Activated CD8-positive, alpha-beta memory T cell treated with anti-CD3 and anti-CD28 coated beads, Interleukin-2, amount 50 U/mL, for 1 hour (primary cell): Measurements from ENCODE around the gene ADAMTS7.
"Not testable (repeated sequence)": the region's sequence is repeated elsewhere in the genome, so short reads cannot be mapped to it uniquely, and the experiment has no call there.

Experiments used
- DNase-seq: peaks from one replicate; pipeline ENCODE4 v3.0.0-alpha.2; 2020; ENCODE audit errors: extremely low read depth

The ADAMTS7 gene

DNA sequence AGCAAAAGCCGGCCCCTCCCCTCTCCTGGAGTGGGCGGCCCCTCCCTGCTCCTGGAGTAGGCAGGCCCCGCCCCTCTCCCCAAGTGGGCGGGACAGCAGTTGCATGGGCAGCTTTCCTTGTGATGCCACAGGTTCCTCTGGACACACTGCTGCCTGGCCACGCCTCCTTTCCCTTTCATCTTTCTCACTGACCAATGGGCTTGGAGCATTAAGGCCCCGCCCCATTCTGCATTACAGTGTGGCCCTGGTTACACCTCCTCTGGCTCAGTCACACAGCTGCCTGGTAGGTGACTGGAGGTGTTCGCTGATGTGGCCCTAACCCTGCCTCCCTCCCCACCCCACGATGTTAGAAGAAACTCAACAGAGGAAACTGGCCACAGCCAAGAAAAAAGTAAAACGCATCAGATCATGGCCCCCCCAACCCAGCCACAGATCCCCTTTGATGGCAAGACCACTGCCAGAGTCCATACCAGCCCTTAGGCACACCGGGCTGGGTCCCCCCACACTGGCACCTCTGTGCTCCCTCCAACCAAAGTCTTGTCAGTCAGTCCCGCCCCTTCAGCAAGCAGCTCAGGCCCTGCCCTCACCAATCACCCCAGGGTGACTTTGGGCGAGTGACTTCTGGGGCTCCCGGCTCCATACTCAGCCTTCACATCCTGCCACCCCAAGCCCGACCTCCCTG is 84.3 kb downstream of the ADAMTS7 start:
- DNase-seq = no peak

DNA sequence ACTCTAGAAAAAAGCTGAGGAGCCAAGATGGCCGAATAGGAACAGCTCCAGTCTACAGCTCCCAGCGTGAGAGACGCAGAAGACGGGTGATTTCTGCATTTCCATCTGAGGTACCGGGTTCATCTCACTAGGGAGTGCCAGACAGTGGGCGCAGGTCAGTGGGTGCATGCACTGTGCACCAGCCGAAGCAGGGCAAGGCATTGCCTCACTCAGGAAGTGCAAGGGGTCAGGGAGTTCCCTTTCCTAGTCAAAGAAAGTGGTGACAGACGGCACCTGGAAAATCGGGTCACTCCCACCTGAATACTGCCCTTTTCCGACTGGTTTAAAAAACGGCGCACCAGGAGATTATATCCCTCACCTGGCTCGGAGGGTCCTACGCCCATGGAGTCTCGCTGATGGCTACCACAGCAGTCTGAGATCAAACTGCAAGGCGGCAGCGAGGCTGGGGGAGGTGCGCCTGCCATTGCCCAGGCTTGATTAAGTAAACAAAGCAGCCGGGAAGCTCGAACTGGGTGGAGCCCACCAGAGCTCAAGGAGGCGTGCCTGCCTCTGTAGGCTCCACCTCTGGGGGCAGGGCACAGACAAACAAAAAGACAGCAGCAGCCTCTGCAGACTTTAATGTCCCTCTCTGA is 91.3 kb downstream of the ADAMTS7 start:
- DNase-seq = not testable (repeated sequence)

DNA sequence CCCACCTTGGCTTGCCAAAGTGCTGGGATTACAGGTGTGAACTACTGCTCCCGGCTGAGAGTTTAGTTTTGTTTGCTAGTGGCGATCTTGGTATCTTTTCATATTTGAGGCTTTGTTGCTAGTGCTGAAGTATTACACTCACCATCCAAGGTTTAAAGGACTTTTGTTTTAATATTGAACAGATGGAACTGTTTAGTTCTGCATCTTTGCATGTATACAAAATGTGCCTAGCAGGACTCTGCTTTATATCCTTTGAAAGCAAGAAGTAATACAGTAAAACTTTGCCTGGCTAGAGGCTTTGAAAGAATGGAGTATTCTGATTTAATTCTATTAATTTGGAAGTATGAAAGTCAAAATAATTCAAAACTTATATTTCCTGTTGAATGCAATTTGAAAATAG is 92.4 kb downstream of the ADAMTS7 start:
- DNase-seq = no peak

DNA sequence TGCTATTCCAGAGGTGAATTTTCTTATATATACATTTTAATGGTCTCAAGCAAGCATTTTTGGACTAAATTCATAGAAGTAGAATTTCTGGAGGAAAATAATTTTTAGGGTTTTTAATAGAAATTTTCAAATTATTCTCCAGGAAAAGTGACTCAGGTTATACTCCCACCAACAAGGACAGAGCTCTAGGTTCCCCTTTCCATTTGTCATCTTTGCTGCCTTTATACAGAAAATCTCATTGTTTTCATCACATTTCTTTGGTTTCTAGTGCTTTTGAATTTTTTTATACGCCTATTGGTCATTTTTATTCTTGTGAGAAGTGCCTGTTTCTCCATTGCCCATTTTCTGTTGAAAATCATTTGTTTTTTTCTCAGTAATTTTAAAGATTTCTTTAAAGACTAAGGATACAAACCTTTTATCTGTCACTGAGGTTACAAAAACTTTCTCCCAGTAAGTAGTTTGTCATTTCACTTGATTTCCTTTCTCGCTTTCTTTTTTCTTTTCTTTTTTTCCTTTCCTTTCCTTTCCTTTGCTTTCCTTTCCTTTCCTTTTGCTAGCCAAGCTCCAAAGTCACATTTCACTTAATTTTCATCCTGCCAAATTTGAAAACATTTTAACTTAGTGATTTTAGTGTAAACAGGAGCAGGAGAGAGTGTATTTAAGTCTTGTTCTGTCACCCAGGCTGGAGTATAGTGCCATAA is 93.2 kb downstream of the ADAMTS7 start:
- DNase-seq = no peak

DNA sequence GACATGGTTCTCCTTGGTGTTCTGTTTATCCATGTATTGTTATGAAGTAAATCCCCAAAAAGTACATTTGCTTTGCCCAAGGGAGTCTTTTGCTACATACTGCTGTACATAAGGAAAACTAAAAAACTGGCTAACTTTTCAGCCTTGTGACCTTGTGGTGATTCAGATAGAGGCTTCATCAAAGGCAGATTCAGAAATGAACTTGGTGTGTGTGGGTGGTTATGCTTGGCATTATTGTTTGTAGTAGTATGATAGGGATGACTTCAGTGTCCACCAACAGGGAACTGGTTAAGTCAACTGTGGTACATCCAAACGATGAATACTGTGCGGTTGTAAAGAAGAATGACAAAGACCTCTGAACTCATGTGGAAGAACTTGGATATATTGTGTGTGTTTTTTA is 94.6 kb downstream of the ADAMTS7 start:
- no peak for DNase-seq

DNA sequence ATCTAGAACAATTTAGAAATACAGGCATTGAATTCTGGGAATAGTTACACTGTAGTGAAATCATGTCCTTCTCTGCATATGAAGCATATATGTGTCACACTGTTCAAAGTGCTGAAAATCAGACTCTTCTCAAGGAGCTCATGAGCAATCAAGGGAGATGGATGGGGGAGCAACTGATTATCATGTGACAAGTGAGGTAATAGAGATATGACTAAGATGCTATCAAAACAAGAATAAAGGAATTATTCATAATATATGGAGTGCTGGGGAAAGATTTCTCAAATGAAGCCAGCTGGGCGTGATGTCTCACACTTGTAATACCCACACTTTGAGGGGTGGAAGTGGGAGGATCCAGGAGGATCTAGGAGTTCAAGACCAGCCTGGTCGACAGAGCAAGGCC is 95.3 kb downstream of the ADAMTS7 start:
- no peak for DNase-seq

DNA sequence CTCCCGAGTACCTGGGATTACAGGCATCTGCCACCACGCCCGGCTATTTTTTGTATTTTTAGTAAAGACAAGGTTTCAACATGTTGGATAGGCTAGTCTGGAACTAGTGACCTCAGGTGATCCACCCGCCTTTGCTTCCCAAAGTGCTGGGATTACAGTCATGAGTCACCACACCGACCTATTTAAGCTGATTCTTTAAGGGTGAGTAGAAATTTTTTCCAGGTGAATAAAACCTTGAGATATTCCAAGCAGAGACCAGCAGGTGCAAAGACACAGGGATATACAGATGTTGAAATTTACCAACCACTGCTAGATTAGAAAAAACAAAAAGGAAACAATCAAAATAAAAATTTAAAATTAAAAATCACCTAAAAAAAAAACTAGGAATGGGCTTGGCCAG is 95.8 kb downstream of the ADAMTS7 start:
- no peak for DNase-seq

DNA sequence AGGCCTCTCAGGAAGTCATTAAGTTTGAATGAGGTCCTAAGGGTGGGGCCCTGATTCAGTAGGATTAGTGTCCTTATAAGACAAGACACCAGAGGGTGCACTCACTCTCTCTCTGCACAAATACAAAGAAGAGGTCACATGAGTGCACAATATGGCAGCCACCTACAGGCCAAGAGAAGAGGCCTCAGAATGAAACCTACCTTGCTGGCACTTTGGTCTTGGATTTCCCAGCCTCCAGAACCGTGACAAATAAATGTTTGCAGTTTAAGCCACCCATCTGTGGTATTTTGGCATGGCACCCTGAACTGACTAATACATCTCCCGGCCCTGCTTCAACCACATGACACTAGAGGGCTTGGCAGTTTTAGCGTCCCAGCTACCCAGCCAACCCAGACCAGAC is 96.4 kb downstream of the ADAMTS7 start:
- DNase-seq = no peak

DNA sequence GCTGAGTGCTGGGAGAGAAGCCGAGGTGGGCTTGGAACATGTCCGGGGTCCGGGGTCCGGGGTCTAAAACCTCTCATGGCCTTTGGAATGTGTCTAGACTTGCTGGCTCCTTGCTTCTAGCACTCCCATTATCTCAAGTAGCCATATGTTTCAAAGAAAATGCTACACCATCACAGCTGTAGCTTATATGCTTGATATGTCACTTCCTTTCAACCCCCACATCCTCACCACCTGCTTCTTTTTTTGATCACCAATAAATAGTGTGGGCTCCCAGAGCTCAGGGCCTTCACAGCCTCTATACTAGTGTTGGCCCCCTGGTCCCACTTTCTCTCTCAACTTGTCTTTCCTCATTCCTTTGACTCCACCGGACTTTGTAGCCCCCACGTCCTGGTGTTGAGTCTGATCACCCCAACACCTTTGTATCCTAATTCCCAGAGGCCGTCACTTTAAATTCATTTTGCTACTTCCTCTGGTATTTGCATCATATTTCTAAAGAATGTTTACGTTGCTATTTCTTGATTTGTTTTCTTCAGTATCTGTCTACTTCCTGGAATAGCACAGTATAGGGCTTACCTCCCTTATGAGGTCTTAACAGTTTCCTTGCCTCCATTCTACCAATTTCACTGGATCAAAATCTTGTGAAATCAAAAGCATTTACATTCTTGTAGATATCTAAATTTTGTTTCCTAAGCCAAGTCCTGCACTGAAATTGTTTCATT is 98.3 kb downstream of the ADAMTS7 start:
- DNase-seq = no peak

DNA sequence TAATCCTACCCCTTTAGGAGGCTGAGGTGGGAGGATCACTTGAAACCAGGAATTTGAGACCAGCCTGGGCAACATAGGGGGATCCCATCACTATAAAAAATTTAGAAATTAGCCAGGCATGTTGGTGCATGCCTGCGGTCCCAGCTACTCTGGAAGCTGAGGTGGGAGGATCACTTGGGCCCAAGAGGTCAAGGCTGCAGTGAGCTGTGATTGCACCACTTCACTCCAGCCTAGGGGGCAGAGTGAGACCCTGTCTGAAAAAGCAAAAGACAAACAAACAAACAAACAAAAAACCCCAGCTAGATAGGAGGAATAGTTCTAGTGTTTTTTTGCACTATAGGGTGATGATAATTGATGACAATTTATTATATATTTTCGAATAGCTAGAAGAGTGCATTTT is 99.6 kb downstream of the ADAMTS7 start:
- DNase-seq = no peak

DNA sequence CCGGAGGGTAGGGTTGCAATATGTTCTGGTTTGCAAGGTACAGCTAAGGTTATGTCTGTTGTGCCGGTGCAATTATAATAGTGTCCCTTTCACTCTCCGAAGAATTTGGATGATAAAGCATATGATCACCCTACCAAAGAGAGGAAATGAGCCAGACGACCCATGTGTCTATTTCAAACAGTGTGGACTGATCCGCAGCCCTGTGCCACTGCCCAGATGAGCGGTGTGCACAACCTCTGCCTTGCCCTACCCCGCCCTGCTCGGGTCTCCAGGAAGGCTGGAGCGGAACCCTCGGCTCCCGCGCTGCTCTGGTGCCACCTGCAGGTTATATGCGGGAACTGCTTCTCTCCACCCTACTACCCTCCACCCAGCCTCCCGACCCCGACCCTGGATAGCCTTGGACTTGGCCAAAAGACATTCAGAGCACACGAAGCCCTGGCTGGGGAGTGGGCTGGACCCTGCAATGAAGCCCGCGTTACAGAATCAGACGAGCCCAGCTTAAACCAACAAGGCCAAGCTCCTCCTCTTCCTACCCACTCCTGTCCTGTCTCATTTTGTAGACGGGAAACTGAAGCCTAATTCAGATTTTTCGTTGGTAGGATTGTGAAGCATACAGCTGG is 101.9 kb downstream of the ADAMTS7 start:
- DNase-seq = peak; percentile 10
